Mucosa of gallbladder (tissue), 1 donor: ENCODE results near the gene GRIN1. TPM values are rescaled to one million over a fixed set of nuclear protein-coding genes. Genes with fewer than 3 reads are reported as not detected.

Experiments
- DNase-seq: peaks from one replicate; pipeline ENCODE4 v3.0.0-alpha.2; 2020; ENCODE audit warnings: low spot score
- total RNA-seq: library from RNA; stranded (reverse); gene quantifications from one replicate; pipeline ENCODE4 v1.2.1, GENCODE V29; 2021
- donor health status: DM: no; HTN: no; CAD: no.

The GRIN1 gene
- total RNA-seq, 1 donor from 2014 or later = 0.83 TPM

DNA sequence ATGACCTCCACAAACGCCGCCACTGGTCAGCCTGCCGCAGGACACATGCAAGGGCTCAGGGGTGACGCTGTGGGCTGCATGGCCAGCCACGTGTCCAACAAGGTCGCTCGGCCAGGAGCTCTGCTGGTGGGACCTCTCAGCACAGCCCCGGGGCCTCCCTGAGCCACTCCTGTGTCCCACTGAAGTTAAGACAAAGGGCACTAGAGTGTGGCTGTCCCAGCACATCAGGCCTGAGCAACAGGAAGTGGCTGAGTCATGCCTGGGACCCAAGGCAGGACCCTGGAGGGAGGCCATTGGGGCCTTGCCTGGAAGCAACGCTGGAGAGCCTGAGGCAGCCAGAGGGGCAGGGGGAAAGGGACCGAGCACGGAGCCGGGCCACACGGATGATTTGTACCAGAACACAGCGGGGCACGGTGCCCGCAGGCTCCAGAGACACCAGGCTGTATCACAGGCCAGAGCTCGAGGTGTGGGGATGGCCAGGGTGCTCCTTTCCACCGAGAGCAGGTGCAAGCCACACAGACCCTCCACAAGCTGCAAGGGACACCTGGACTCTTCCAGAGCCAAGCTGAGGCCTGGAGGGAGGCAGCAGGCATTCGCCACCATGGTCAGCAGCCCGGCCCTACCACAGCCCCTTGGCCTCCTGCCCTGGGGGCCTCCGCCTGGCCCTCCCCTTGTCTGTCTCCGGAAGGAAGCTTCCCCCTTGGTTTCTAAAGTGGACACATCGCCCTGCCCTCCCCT lies 39.4 kb downstream of the GRIN1 start:
- no peak for DNase-seq

DNA sequence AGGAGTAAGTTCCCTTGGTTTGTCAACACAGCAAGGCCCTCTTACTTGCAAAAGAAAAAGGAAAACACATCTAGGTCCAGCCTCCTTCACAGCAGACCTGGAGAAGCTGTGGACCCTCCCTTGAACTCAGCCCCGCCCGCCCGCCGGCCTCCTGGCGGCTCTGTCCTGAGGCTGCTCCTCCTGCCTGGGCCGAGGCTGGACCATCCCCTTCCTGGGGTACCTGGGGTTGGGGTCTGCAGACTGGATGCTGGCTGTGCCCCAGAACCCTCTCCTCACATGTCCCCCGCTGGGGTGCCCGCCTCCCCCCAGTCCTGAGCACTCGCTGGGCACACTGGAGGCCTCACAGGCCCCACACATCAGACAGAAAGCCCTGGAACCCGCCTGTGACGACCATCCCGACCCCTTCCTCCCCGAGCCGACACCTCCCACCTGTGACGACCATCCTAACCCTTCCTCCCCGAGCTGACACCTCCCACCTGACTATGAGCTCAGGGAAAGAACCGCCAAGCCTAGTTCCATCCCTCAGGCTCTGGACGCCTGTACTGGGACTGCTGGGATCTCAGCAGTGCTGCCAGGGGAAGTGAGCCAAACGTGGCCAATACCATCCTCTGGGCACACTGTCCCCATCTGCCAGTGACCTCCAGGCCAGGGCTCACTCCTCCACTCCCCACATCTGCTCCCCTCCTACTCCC lies 40.1 kb downstream of the GRIN1 start:
- DNase-seq = no peak

DNA sequence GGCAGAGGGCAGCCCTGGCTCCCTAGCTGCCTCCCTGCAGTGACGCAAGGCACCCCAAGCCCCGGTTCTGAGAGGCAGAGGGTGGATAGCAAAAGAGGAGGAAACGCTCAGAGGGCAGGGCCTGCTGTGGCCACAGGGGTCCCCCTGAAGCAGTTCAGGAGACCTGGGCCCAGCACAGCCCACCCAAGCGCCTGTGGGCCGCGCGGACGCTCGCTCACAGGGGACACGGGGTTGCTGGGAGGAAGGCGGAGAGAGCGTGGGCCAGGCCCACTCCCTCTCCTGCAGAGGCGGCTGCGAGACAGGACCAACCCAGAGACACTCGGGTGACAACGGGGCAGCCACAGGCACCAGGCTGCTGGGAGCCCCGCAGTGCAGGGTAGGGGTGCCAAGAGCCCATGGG lies 40.8 kb downstream of the GRIN1 start:
- no peak for DNase-seq

DNA sequence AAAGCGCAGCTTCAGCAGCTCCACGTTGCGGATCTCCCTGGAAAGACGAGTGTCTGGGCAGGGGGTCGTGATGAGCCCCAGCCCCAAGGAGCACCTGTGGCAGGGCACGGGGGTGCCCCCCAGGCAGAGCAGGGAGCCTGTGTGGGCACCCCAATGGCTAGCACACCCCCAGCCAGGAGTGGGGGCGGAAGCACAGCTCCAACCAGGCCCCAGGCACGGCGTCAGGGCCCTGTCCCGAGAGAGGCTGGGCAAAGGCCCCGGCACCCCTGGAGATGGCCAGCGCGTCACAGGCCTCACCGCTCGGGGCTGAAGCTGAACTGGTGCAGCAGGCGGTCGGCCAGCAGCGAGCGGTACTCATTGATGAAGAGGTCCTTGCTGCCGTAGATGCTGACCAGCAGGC lies 41.5 kb downstream of the GRIN1 start:
- DNase-seq = no peak

DNA sequence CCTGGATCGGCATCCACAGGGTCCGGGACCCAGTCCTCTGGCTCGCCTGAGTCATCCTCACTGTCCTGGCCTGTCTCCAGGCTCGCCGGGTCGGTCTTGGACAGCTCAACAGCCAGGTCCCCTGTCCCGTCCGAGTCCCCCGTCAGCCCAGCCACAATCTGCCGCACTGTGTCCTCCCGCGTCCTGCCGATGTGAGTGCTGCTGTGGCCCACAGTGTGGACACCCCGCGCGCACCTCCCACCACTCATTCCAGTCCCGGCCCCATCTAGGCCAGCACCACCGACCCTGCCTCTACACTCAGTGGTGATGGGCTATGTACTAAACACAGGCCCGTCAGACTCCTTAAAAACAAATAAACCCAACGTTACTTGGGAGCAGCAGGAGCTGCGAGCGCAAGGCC lies 42.7 kb downstream of the GRIN1 start:
- no peak for DNase-seq

DNA sequence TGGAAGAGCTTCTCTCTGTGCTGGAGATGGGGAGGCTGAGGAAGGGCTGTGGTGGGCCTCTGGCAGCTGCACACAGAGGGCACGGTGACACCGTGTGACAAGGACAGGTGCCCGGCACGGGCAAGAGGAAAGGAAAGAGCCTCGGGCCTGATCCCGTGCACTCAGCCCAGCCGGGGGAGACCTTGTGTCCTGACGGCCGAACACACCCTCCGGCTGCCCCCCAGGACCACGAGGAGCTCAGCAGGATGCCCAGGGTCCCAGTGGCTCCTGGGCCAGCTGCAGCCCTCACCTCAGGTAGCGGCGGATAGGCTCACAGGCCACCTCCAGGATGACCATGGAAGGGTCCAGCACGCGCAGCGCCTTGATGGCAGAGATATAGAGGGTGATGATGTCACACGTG lies 43.9 kb downstream of the GRIN1 start:
- no peak for DNase-seq

DNA sequence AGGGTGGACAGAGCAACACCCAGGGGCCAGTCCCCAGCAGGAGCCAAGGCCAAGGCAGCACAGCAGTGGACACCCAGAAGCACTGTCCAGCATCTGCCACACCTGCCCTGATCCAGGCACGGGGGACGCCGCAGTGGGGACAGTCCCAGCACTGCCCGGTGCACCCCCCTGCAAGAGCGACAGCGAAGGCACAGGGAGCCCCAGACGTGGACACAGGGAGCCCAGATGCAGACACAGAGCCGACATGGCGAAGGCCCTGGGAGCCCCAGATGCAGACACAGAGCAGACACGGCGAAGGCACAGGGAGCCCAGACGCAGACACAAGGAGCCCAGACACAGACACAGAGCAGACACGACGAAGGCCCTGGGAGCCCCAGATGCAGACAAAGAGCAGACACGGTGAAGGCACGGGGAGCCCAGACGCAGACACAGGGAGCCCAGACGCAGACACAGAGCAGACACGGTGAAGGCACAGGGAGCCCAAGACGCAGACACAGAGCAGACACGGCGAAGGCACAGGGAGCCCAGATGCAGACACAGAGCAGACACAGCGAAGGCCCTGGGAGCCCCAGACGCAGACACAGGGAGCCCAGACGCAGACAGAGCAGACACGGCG lies 45.1 kb downstream of the GRIN1 start:
- no peak for DNase-seq

DNA sequence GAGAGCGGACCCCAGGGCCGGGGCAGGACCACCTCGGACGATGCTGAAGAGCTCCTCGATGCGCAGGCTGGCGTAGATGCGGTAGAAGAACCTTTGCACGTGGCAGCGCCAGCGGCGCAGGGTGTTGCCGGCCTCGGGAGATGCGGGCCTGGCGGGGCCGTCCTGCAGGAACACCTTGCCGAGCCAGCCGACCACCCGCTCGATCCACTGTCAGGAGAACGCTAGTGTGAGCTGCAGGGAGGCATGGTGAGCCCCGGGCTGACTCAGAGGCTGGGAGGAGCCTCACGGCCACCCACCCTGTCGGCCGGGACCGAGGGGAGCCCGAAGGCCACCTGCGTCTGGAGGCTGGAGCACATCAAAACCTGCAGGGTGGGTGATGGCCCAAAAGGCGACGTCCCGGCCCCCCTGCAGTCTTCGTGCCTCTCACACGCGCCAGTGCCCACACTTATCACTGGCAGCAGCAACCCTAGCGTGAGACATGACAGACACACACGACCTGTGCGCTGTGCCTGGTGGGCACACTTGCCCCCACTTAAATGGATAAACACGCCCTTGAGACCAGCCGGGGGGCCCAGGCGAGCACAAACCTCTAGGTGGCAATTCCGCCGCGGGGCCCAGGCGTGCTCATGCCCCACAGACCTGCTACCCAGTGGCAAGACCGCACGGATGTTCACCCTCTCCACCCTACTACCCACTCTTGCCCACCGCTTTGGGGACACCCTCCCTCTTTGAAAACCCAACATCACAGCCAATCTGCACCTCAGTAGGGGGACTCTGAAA lies 46.1 kb downstream of the GRIN1 start:
- no peak for DNase-seq

DNA sequence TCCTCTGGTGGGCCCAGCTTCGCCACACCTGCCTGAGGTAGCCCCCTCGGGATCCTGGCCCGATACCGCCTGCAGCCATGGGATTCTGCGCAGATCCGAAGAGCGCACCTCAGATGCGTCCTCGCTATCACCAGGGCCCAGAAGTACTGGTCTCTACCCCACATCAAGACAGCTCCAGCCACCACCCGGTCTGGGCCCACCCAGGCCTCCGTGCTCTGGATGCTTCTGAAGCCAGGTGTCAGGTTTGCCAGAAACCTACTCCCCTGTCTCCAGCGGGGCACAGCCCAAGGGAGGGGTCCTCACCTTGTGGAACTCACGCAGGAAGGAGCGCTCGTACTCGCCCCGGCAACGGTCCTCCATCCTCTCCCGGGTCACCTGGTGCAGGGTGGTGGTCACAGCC lies 47.0 kb downstream of the GRIN1 start:
- no peak for DNase-seq

DNA sequence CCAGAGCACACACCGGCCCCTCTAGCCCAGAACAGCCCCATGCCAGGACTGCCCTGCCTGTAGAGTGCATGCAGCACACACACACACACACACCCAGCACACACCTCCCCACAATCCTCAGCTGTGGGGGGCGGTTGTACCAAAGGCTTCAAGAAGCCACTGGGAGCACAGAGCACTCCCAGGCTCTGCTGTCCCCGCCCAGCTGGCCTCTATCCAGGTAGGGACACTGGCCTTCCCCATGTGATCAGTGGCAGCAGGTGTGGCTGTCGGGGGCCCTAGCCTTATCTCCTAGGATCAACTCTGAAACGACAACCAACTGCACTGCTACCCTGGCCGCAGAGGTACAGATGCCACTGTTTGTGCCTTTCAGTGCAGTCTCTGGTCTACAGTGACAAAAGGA lies 47.4 kb downstream of the GRIN1 start:
- no peak for DNase-seq

DNA sequence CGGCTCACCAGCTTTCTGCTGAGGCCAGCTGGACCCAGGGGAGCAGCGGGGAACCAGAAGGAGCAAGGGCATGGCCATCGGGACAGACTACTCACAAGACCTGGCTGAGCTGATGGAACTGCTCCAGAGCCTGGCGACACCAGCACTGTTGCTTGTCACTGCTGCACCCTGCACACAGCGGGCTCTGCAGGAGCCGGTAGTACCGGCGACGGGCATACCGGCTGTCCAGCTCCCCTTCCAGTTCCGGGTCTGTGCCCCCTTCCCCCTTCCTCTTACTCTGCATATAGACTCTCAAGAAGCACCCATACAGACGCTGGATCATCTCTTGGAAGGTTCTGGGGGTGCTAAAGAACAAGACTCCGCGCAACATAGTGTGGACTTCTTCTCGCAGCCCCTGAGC lies 48.4 kb downstream of the GRIN1 start:
- DNase-seq = no peak

DNA sequence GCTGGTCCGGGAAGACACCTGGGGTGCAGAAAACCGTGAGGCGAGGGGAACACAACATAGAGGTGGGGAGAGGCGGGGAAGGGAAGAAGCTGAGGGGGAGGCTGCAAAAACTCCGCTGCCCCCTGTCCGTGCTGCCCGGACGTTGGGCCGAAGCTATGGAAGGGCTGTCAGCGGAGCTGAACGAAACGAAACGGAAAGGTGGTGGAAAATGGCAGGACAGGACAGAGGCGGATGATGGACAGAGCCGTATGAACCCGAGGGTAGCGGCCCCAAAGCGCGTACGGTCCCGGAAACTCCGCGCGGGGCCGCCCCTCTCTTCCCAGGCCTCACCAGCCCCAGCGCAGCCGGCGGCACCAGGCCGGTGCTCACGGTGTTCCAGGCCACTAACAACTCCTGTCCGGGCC lies 49.1 kb downstream of the GRIN1 start:
- no peak for DNase-seq

DNA sequence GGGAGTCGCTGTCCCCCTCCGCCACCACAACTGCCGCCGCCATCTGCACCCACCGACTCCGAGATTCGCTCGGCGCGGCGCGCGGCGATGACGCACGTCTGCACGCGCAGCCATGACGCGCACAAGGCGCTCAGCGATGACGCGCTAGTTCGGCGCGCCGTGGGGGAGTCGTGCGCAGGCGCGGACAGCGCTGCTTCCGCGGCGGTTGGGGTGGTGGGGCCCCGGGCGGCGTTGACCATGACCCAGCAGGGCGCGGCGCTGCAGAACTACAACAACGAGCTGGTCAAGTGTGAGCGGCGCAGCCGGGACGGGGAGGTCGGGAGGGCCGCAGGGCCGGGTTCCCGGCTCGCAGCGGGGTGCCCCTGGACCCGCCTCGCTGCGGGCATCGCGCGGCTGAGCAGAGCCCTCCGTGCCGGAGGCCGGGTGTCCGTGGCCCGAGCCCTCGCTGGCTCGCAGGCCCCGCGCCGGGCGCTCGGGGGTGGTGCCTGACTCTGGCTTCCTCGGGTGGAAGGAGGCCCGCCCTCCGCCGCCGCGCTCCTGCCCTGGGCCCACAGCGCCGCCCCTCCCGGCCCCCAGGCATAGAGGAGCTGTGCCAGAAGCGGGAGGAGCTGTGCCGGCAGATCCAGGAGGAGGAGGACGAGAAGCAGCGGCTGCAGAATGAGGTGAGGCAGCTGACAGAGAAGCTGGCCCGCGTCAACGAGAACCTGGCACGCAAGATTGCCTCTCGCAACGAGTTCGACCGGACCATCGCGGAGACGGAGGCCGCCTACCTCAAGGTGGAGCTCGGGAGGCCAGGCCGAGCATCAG lies 49.7 kb downstream of the GRIN1 start, which contains the start of the genes ANAPC2 and SSNA1:
Gene ANAPC2 (minus strand): TSS at position 71 of the 807 bp plus-strand sequence. CDS start 28 bp downstream, at position 43.
Gene SSNA1 (plus strand): TSS at position 187 of the 807 bp plus-strand sequence. CDS start 51 bp downstream, at position 238.
- peak; percentile 95 for DNase-seq

DNA sequence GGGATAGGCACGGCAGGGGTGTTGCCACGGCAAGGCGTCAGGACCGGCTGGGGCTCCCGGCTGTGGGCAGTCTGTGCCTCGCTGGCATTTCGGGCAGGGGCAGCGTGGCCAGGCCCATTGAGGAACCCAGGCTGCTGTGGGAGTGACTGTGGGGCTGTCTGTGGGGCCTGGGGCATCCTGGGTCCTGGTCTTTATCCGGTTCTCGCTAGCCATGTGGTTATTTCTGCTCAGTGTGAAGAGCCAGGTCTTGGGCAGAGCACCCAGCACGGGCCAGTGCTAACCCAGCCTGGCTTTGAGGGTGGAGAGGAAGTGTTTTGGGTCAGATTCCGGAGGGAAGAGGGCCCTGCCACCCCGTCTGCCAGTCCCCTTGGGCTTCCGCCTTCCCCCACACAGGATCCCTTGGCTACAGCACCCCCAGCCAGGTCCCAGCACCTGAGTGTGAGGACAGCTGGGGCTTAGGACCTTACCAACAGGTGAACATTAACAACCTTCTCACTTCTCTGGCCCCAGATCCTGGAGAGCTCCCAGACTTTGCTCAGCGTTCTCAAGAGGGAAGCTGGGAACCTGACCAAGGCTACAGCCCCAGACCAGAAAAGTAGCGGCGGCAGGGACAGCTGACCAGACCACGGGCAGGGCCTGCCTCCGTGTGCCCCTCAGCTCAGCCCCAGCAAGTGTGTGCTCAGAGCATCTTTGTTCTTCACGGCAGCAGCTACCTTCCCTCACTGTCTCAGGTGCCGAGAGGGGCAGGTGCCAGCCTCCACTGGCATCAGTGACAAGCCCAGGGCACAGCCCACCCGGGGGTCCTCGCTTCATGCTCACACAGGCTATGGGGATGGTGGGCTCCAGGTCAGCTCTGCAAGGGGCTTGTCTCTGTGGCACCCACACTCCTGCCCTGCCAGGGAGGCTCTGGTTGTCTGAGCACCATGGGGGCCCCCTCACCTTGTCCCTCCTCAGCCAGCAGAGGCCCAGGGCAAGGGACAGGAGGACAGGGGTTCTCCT lies 50.6 kb downstream of the GRIN1 start:
- no peak for DNase-seq

DNA sequence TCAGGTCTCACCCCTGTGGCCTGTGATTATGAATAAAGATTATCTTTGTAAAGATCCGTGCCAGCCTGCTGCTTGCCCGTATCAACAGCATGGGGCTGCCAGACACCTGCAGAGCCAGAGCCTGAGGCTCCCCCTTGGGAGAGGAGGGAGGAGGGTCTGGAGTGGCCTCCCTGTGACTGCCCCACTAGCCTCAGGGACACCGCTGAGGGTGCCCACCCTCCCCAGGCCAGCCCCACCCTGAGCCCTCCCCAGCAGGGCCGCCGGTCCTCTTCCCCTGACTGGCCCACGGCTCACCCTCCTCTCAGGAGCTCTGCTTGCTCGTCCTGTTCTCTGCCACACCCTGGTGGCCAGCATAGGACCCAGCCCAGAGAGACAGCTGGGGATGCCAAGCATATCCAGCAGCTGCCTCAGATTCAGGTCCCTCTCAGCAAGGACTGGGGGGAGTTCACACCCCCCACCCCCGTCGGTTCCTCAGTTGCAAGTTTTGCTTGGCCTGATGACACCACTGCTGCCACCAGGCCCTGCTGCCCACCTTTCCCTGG lies 51.4 kb downstream of the GRIN1 start:
- DNase-seq = no peak

DNA sequence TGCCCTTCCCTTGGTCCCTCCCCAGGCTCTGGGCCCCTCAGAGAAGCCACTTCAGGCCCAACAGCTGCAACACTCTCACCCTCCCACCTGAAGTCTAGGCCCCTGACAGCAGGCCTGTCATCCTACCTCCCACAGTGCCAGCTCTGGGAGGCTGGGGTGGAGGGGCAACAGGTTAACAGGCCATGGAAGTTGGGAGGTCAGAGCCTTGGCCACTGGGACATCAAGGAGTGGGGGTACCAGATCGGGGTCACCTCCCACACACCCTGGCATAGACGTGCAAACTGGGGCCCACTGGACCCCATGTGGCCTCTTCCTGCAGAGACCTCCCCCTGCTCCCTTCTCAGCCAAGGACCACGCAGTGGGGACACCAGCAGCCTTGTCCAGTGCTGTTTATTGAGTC lies 52.3 kb downstream of the GRIN1 start:
- no peak for DNase-seq

DNA sequence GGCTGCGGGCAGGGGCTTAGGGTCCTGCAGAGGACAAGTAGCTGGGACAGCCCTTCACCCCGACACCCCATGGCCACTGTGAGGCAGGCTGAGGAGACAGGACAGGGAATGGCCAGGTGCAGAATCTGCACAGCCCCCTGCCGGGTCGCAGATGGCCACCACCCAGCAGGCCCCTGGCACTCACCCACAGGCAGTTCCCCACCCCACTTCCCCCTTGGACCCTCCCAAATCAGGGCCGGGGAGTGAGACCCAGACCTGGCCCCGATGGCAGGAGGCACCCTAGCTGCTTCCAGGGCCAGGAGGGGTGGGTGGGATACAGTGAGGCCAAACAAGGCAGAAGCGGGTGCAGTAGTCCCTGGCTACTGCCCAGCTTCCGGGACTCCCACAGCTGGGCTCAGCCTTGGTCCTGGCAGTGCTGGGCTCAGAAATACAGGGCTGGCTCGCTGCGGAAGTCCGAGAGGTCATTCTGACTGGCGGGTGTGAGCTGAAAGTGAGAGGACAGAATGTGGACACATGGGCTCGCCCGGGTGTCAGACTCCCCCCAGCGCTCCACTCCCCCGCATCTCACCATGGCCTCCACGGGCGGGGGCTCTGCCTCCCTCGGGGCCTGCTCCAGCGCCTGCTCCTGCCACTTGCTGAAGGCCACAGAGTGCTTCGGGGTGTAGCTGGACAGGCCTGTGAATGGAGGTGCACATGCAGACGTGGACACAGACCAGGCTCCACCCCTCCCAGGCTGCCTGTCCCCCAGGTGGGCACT lies 52.9 kb downstream of the GRIN1 start:
- DNase-seq = no peak

DNA sequence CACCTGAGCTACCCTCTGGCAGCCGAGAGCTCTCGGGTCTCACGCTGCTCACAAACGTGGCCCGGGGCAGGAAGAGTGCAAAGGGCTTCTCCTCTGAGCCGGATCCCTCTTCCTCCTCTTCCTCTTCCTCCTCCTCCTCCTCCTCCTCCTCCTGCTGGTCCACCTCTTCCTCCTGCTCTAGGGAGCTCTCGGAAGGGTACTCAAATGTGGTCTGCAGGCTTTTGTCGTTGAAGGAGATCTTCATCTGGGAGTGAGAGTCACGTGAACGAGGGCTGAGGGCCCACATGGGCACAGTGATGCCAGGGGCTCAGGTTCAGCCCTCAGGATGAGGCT lies 53.5 kb downstream of the GRIN1 start:
- DNase-seq = no peak

DNA sequence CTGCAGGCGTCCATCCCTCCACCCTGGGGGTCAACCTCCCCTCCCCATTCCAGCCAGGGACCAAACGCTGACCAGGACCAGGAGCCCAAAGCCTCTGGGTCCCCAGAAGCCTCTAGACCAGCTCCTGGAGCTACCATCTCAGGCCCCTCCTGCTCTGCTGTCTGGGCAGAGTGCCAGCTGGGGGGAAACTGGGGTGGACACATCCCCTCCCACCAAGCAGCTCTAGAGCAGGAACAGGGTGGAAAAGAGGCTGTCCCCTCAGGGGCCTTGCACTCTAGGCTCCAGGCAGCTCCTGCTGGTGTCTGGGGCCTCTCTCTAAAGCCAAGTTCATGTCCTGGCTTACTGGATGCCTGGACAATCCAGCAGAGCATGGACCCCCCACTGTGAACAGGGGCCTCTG lies 53.9 kb downstream of the GRIN1 start:
- DNase-seq = no peak
